ENCODE results near the gene EBF3. TPM values are rescaled to one million over a fixed set of nuclear protein-coding genes. Genes with fewer than 3 reads are reported as not detected.

The EBF3 gene
- total RNA-seq, 5 donors from 2014 or later (not counting 1 experiment from before 2014, with no cell fraction given): not detected

- no CpG with 5 or more reads among the region's 2 CpGs for WGBS (ENCODE audit: insufficient coverage)
- H3K9me3 Mint-ChIP-seq: no peaks in the 10 kb centered on the region
- H3K27me3 Mint-ChIP-seq: peaks cover 3 to 4% of the 10 kb centered on the region in 2 donors
Measured at GRCh38 chr10:129853562-129853903, 110.5 kb downstream of the EBF3 start.

GRCh38 chr10:129852829-129853561 is 111.1 kb downstream of the EBF3 start:
- H3K27ac ChIP-seq (ENCODE audit: low read length): no peak overlapping the region
- Mint-ChIP-seq H3K27me3 (peaks cover 3% of the 10 kb centered on the region in 2 donors), H3K36me3 (no peaks in the 10 kb centered on the region), H3K4me1 (no peaks in the 10 kb centered on the region), H3K4me3 (no peak overlapping the region), H3K9me3 (no peaks in the 10 kb centered on the region), H3K27ac (no peak overlapping the region)
- CTCF ChIA-PET: no interaction called here
- peaks cover 0 to 22% of the 10 kb centered on the region in 2 experiments for H3K27me3 ChIP-seq (replicated peaks in 1 of 2; ENCODE audit: control insufficient read depth in 2 of 2, extremely low read depth in 1 of 2, insufficient read depth in 2 of 2, low read length in 1 of 2)
- ATAC-seq (replicated peaks in 1 of 4) (no peak), DNase-seq (no peak)
- no peak overlapping the region for H3K4me3 ChIP-seq (ENCODE audit: control insufficient read depth in 1 of 2, extremely low read depth in 1 of 2, low read length in 1 of 2)
- no peaks in the 10 kb centered on the region for H3K36me3 ChIP-seq (ENCODE audit: control insufficient read depth in 2 of 2, extremely low read depth in 1 of 2, insufficient read depth in 1 of 2, low read length in 1 of 2)
- POLR2A ChIA-PET: no interaction called here
- WGBS (ENCODE audit: insufficient coverage): 46% methylated on average over 5 of the region's 13 CpGs
- no peaks in the 10 kb centered on the region for H3K9me3 ChIP-seq
- H3K4me1 ChIP-seq (ENCODE audit: control insufficient read depth in 1 of 2, extremely low read depth in 1 of 2, insufficient read depth in 2 of 2, low read length in 2 of 2): no peaks in the 10 kb centered on the region

More at GRCh38 chr10:129853562-129853903, 110.5 kb downstream of the EBF3 start:
- no peaks in the 10 kb centered on the region for H3K36me3 ChIP-seq (ENCODE audit: control insufficient read depth in 2 of 2, extremely low read depth in 1 of 2, insufficient read depth in 1 of 2, low read length in 1 of 2)
- ATAC-seq (replicated peaks in 1 of 4): no peak
- no peaks in the 10 kb centered on the region for H3K4me1 ChIP-seq (ENCODE audit: control insufficient read depth in 1 of 2, extremely low read depth in 1 of 2, insufficient read depth in 2 of 2, low read length in 2 of 2)
- no peak overlapping the region for H3K4me3 ChIP-seq (ENCODE audit: control insufficient read depth in 1 of 2, extremely low read depth in 1 of 2, low read length in 1 of 2)
- ChIA-PET CTCF (no interaction called here), POLR2A (no interaction called here)
- peaks cover 0 to 20% of the 10 kb centered on the region in 2 experiments for H3K27me3 ChIP-seq (replicated peaks in 1 of 2; ENCODE audit: control insufficient read depth in 2 of 2, extremely low read depth in 1 of 2, insufficient read depth in 2 of 2, low read length in 1 of 2)
- H3K4me3 Mint-ChIP-seq: no peak overlapping the region
- H3K27ac ChIP-seq (ENCODE audit: low read length): no peak overlapping the region
- H3K36me3 Mint-ChIP-seq: no peaks in the 10 kb centered on the region
- no peaks in the 10 kb centered on the region for H3K4me1 Mint-ChIP-seq
- no peak overlapping the region for H3K27ac Mint-ChIP-seq
- no peak for DNase-seq
- H3K9me3 ChIP-seq: no peaks in the 10 kb centered on the region

- no peak for ATAC-seq (replicated peaks in 1 of 4)
- H3K27me3 ChIP-seq (replicated peaks in 1 of 2; ENCODE audit: control insufficient read depth in 2 of 2, extremely low read depth in 1 of 2, insufficient read depth in 2 of 2, low read length in 1 of 2): peaks cover 0 to 18% of the 10 kb centered on the region in 2 experiments
- H3K27ac Mint-ChIP-seq: no peak overlapping the region
- no peaks in the 10 kb centered on the region for H3K9me3 ChIP-seq
- H3K36me3 Mint-ChIP-seq: no peaks in the 10 kb centered on the region
- no peaks in the 10 kb centered on the region for H3K4me1 Mint-ChIP-seq
- no peak overlapping the region for H3K27ac ChIP-seq (ENCODE audit: low read length)
- DNase-seq: no peak
- ChIA-PET CTCF (no interaction called here), POLR2A (no interaction called here)
- no peaks in the 10 kb centered on the region for H3K9me3 Mint-ChIP-seq
- H3K36me3 ChIP-seq (ENCODE audit: control insufficient read depth in 2 of 2, extremely low read depth in 1 of 2, insufficient read depth in 1 of 2, low read length in 1 of 2): no peaks in the 10 kb centered on the region
- H3K4me3 ChIP-seq (ENCODE audit: control insufficient read depth in 1 of 2, extremely low read depth in 1 of 2, low read length in 1 of 2): no peak overlapping the region
- H3K27me3 Mint-ChIP-seq: peaks cover 0 to 3% of the 10 kb centered on the region in 2 donors
- H3K4me1 ChIP-seq (ENCODE audit: control insufficient read depth in 1 of 2, extremely low read depth in 1 of 2, insufficient read depth in 2 of 2, low read length in 2 of 2): no peaks in the 10 kb centered on the region
- WGBS (ENCODE audit: insufficient coverage): 88% methylated on average over 12 of the region's 19 CpGs
- no peak overlapping the region for H3K4me3 Mint-ChIP-seq
Measured at GRCh38 chr10:129851941-129852640, 112.0 kb downstream of the EBF3 start.

GRCh38 chr10:129850790-129851189 is 113.3 kb downstream of the EBF3 start:
- H3K36me3 ChIP-seq (ENCODE audit: control insufficient read depth in 2 of 2, extremely low read depth in 1 of 2, insufficient read depth in 1 of 2, low read length in 1 of 2): no peaks in the 10 kb centered on the region
- H3K4me3 Mint-ChIP-seq: no peak overlapping the region
- no peaks in the 10 kb centered on the region for H3K9me3 Mint-ChIP-seq
- 92% methylated on average over 5 of the region's 13 CpGs for WGBS (ENCODE audit: insufficient coverage)
- ChIA-PET CTCF (interaction anchor here in 1 of 2 donors (0.5 kb wide), 1 partner anchor 818 kb away, joined by 3 read pairs; no protein-coding TSS in a partner anchor), POLR2A (no interaction called here)
- ATAC-seq (replicated peaks in 1 of 4): no peak
- no peaks in the 10 kb centered on the region for H3K9me3 ChIP-seq
- H3K27ac ChIP-seq (ENCODE audit: low read length): no peak overlapping the region
- no peak overlapping the region for H3K4me3 ChIP-seq (ENCODE audit: control insufficient read depth in 1 of 2, extremely low read depth in 1 of 2, low read length in 1 of 2)
- H3K36me3 Mint-ChIP-seq: no peaks in the 10 kb centered on the region
- no peak overlapping the region for H3K27ac Mint-ChIP-seq
- peaks cover 0 to 19% of the 10 kb centered on the region in 2 experiments for H3K27me3 ChIP-seq (replicated peaks in 1 of 2; ENCODE audit: control insufficient read depth in 2 of 2, extremely low read depth in 1 of 2, insufficient read depth in 2 of 2, low read length in 1 of 2)
- H3K4me1 Mint-ChIP-seq: no peaks in the 10 kb centered on the region
- no peak for DNase-seq
- no peaks in the 10 kb centered on the region for H3K4me1 ChIP-seq (ENCODE audit: control insufficient read depth in 1 of 2, extremely low read depth in 1 of 2, insufficient read depth in 2 of 2, low read length in 2 of 2)
- peaks cover 5 to 6% of the 10 kb centered on the region in 2 donors for H3K27me3 Mint-ChIP-seq

- H3K27me3 ChIP-seq (replicated peaks in 1 of 2; ENCODE audit: control insufficient read depth in 2 of 2, extremely low read depth in 1 of 2, insufficient read depth in 2 of 2, low read length in 1 of 2): peaks cover 0 to 17% of the 10 kb centered on the region in 2 experiments
- no peaks in the 10 kb centered on the region for H3K4me1 ChIP-seq (ENCODE audit: control insufficient read depth in 1 of 2, extremely low read depth in 1 of 2, insufficient read depth in 2 of 2, low read length in 2 of 2)
- CTCF ChIA-PET: no interaction called here
- POLR2A ChIA-PET: no interaction called here
- WGBS (ENCODE audit: insufficient coverage): 78% methylated on average over 8 of the region's 10 CpGs
- no peaks in the 10 kb centered on the region for H3K9me3 ChIP-seq
- no peak for DNase-seq
- Mint-ChIP-seq H3K9me3 (no peaks in the 10 kb centered on the region), H3K27ac (no peak overlapping the region), H3K4me3 (no peak overlapping the region), H3K4me1 (no peaks in the 10 kb centered on the region), H3K36me3 (no peaks in the 10 kb centered on the region), H3K27me3 (peaks cover 5 to 6% of the 10 kb centered on the region in 2 donors)
- no peak overlapping the region for H3K4me3 ChIP-seq (ENCODE audit: control insufficient read depth in 1 of 2, extremely low read depth in 1 of 2, low read length in 1 of 2)
- ATAC-seq (replicated peaks in 1 of 4): no peak
- no peak overlapping the region for H3K27ac ChIP-seq (ENCODE audit: low read length)
- H3K36me3 ChIP-seq (ENCODE audit: control insufficient read depth in 2 of 2, extremely low read depth in 1 of 2, insufficient read depth in 1 of 2, low read length in 1 of 2): no peaks in the 10 kb centered on the region
Measured at GRCh38 chr10:129850316-129850715, 113.8 kb downstream of the EBF3 start.

- POLR2A ChIA-PET: no interaction called here
- H3K27me3 ChIP-seq (replicated peaks in 1 of 2; ENCODE audit: control insufficient read depth in 2 of 2, extremely low read depth in 1 of 2, insufficient read depth in 2 of 2, low read length in 1 of 2): peaks cover 0 to 17% of the 10 kb centered on the region in 2 experiments
- no peaks in the 10 kb centered on the region for H3K4me1 ChIP-seq (ENCODE audit: control insufficient read depth in 1 of 2, extremely low read depth in 1 of 2, insufficient read depth in 2 of 2, low read length in 2 of 2)
- H3K9me3 Mint-ChIP-seq: no peaks in the 10 kb centered on the region
- 73% methylated on average over 2 of the region's 15 CpGs for WGBS (ENCODE audit: insufficient coverage)
- no peak for ATAC-seq (replicated peaks in 1 of 4)
- DNase-seq: no peak
- no peak overlapping the region for H3K4me3 ChIP-seq (ENCODE audit: control insufficient read depth in 1 of 2, extremely low read depth in 1 of 2, low read length in 1 of 2)
- no peaks in the 10 kb centered on the region for H3K36me3 ChIP-seq (ENCODE audit: control insufficient read depth in 2 of 2, extremely low read depth in 1 of 2, insufficient read depth in 1 of 2, low read length in 1 of 2)
- no peak overlapping the region for H3K27ac Mint-ChIP-seq
- CTCF ChIA-PET: no interaction called here
- no peaks in the 10 kb centered on the region for H3K4me1 Mint-ChIP-seq
- H3K27me3 Mint-ChIP-seq: peaks cover 5 to 6% of the 10 kb centered on the region in 2 donors
- no peak overlapping the region for H3K4me3 Mint-ChIP-seq
- no peak overlapping the region for H3K27ac ChIP-seq (ENCODE audit: low read length)
- no peaks in the 10 kb centered on the region for H3K36me3 Mint-ChIP-seq
- no peaks in the 10 kb centered on the region for H3K9me3 ChIP-seq
Measured at GRCh38 chr10:129849853-129850252, 114.2 kb downstream of the EBF3 start.
